WI38 (cell line): ENCODE data around the gene SLC17A3.

Experiments used
- H3K4me3 ChIP-seq: 2 replicates; pipeline ENCODE4 v1.5.1; 2011; ENCODE audit warnings: low read depth, mild to moderate bottlenecking, control low read depth, low read length
- CTCF ChIP-seq: IDR thresholded peaks from 2 replicates; pipeline ENCODE4 v1.5.1; 2012; ENCODE audit warnings: low read depth, mild to moderate bottlenecking, control low read depth, low read length

Gene SLC17A3

GRCh38 chr6:25875926-25876602, 2.0 kb upstream of the SLC17A3 start:
- no peak for TF ChIP-seq CTCF
- H3K4me3 ChIP-seq: no peak overlapping the region

DNA sequence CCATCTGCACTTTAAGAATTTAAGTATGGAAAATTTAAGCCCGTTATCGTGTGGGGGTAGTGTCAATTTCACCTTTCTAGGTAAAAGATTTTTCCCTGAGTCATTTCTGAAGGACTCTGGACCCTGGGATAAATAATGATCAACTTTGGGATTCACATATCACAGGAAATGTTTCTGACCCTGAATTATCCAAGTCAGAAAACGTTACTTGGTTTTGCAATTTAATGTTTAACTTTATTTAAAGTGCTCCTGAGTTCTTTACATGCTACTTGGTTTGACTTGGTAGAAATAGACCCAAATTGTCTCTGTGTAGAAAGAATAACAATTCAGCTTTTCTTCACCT, 1.5 kb upstream of the SLC17A3 start:
- no peak overlapping the region for H3K4me3 ChIP-seq
- TF ChIP-seq CTCF: no peak

GRCh38 chr6:25874822-25875562, 949 bp upstream of the SLC17A3 start:
- no peak overlapping the region for H3K4me3 ChIP-seq
- TF ChIP-seq CTCF: no peak

GRCh38 chr6:25872814-25873213, 1.2 kb downstream of the SLC17A3 start:
- TF ChIP-seq CTCF: no peak
- H3K4me3 ChIP-seq: no peak overlapping the region

GRCh38 chr6:25869840-25870239, 4.2 kb downstream of the SLC17A3 start:
- H3K4me3 ChIP-seq: no peak overlapping the region
- no peak for TF ChIP-seq CTCF

DNA sequence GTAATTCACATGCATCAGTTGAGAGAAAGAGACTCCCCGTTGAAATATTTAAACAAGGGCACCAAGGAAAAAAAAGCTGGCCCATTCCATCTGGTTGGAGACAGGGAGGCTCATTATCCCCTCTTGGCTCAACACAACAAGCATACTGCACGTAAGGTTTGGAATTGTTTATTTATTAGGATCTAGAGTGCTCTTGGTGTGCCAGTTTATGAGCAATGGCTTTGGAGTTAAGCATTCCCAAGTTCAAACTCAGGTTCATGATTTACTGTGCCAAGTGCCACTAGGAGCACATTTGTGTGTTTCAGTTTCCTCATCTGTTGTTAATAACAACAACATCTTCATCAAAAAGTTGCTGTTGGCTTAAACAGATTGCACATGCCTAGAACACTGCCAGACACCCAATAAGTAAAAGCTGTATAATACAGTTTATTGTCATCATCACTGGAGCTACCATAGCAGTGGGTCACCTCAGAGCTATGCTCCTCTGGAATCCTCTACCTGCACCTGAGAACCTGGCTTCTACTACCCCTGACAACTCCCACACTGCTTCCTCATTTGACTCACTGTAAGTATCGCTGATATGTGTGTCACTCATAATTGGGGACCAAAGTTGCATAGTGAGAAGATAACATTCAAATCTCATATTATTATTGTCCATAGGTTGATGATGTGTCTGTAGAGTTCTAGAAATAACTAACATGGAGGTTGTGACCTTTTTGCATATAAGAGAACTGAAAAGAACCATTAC, 5.4 kb downstream of the SLC17A3 start:
- TF ChIP-seq CTCF: no peak

DNA sequence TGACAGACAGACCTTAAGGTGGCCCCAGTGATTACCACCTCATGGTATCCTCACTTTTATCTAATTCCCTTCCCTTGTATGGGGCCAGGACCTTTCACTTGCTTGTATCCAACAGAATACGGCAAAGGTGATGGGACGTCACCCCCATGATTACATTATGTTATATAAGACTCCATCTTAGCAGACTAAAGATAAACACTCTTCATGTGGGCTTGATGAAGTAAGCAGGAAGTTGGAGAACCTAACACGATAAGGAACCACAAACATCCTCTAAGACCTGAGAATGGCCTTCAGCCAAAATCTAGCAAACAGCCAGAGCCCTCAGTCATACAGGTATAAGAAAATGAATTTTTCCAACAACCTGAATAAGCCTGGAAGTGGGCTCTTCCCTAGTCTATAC, 8.0 kb downstream of the SLC17A3 start:
- no peak overlapping the region for H3K4me3 ChIP-seq
- TF ChIP-seq CTCF: no peak

More for the DNA sequence above, 5.4 kb downstream of the SLC17A3 start:
- H3K4me3 ChIP-seq: no peak overlapping the region
